Measurements from ENCODE around the gene SYNPR. TPM values are rescaled to one million over a fixed set of nuclear protein-coding genes. Genes with fewer than 3 reads are reported as not detected.

SYNPR gene
- total RNA-seq, 1 donor from 2014 or later = not detected

DNA sequence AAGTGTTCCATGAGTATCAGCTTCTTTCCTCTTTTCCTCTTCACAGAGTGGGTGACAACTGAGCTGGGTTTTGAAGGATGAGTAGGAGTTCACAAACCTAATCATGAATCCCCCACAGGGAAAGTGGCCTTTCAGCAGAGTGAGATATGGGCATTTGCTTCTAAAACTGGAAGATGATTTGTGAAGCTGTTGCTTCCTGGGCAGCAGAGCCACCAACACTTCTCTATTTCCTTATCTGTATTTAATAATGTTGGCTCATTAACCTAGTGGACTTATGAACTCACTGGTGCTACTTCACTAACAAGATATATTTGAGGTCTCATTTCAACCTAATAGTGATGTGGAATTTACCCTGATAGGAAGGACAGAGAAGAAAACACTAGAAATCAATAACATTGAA is 152.8 kb downstream of the SYNPR start:
- no peaks in the 10 kb centered on the region for H3K27me3 ChIP-seq (ENCODE audit: low read depth)
- DNase-seq (no peak), ATAC-seq (no peak)
- H3K4me3 ChIP-seq = no peak overlapping the region
- intact Hi-C loops (cut with DNase I) = no loop called here
- no peaks in the 10 kb centered on the region for H3K4me1 ChIP-seq
- H3K36me3 ChIP-seq = no peaks in the 10 kb centered on the region
- H3K27ac ChIP-seq = no peak overlapping the region
- TF ChIP-seq, protein P1, sequence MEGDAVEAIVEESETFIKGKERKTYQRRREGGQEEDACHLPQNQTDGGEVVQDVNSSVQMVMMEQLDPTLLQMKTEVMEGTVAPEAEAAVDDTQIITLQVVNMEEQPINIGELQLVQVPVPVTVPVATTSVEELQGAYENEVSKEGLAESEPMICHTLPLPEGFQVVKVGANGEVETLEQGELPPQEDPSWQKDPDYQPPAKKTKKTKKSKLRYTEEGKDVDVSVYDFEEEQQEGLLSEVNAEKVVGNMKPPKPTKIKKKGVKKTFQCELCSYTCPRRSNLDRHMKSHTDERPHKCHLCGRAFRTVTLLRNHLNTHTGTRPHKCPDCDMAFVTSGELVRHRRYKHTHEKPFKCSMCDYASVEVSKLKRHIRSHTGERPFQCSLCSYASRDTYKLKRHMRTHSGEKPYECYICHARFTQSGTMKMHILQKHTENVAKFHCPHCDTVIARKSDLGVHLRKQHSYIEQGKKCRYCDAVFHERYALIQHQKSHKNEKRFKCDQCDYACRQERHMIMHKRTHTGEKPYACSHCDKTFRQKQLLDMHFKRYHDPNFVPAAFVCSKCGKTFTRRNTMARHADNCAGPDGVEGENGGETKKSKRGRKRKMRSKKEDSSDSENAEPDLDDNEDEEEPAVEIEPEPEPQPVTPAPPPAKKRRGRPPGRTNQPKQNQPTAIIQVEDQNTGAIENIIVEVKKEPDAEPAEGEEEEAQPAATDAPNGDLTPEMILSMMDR (IDR thresholded peaks at IDR 0.05) = no peak
- no peaks in the 10 kb centered on the region for H3K9me3 ChIP-seq

DNA sequence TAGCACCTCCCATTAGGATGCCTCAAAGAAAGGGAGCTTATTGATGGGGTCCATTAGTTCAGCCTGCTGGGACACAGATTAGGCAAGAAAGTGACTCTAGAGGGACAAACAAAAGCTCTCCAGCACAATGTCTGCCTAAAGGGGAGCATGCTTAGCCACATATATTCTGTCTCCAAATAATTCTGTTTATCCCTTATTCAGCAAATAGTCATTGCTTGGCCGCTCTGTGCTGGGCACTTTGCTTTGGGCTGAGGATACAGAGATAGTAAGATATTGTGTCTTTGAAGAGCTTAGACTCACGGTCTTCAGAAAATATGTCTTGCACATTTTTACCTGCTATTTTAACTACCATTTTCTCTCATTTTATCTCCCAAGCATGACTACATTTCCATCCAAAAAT is 159.8 kb downstream of the SYNPR start:
- H3K27me3 ChIP-seq (ENCODE audit: low read depth) = no peaks in the 10 kb centered on the region
- DNase-seq (no peak), ATAC-seq (no peak)
- no peak overlapping the region for H3K4me3 ChIP-seq
- H3K36me3 ChIP-seq = no peaks in the 10 kb centered on the region
- intact Hi-C loops (cut with DNase I) = no loop called here
- H3K27ac ChIP-seq = no peak overlapping the region
- H3K4me1 ChIP-seq = no peaks in the 10 kb centered on the region
- H3K9me3 ChIP-seq = no peaks in the 10 kb centered on the region
- TF ChIP-seq, protein P1 (IDR thresholded peaks at IDR 0.05) = no peak

DNA sequence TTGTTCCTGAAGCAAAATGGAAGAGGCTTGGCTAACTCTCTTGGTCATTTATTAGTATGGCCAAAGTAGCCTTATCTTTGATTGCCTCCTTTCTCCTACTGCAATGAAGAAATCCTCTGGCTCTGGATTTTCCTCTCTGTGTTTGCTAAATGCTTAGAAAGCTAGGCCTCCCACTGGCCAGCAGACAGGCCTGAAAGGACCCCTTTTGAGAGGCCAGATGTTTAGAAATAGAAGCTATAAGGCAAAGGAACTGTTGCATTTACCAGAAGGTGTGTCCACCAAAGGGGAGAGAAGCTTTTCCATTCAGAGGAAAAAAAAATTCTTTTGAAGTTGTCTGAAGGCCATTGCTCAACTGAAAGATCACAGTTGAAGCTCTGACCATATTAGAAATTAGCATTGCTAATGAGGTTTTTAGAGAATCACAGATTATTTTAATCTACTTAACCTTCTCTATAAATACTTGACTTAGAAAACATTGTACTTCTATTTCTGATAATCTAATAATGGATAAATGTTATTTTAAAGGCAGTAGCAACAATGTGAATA is 160.8 kb downstream of the SYNPR start:
- Histone ChIP-seq H3K9me3 (no peaks in the 10 kb centered on the region), H3K4me1 (no peaks in the 10 kb centered on the region), H3K27me3 (ENCODE audit: low read depth) (no peaks in the 10 kb centered on the region), H3K36me3 (no peaks in the 10 kb centered on the region), H3K4me3 (no peak overlapping the region), H3K27ac (no peak overlapping the region)
- intact Hi-C loops (cut with DNase I) = no loop called here
- ATAC-seq = no peak
- TF ChIP-seq, protein P1 (IDR thresholded peaks at IDR 0.05) = no peak
- DNase-seq = no peak

DNA sequence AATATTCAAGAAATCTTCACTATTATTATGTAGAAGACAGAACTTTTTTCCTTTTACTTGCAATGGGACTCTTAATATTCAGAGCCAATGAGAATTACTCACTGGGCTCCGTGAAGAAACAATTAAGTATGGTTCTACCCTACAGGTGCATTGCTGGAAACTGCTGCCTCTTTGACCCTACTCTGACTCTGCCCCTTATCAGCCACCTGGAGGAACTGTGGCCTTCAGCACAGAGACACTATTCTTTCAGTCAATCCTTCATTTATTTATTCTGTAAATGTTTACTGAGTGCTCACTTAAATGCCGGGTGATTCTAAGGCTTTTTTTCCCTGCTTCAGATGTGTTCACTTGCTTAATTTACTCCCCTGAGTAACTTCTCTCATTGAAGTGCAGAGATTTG is 163.2 kb downstream of the SYNPR start:
- no peak for ATAC-seq
- no peaks in the 10 kb centered on the region for H3K9me3 ChIP-seq
- H3K36me3 ChIP-seq = no peaks in the 10 kb centered on the region
- no peak for DNase-seq
- no peaks in the 10 kb centered on the region for H3K4me1 ChIP-seq
- TF ChIP-seq, protein P1 (IDR thresholded peaks at IDR 0.05) = no peak
- H3K27me3 ChIP-seq (ENCODE audit: low read depth) = no peaks in the 10 kb centered on the region
- no peak overlapping the region for H3K4me3 ChIP-seq
- intact Hi-C loops (cut with DNase I) = no loop called here
- no peak overlapping the region for H3K27ac ChIP-seq

GRCh38 chr3:63442918-63443317 is 164.8 kb downstream of the SYNPR start:
- DNase-seq (no peak), ATAC-seq (no peak)
- TF ChIP-seq, protein P1 (IDR thresholded peaks at IDR 0.05) = no peak
- intact Hi-C loops (cut with DNase I) = no loop called here
- Histone ChIP-seq H3K27me3 (ENCODE audit: low read depth) (no peaks in the 10 kb centered on the region), H3K27ac (no peak overlapping the region), H3K36me3 (no peaks in the 10 kb centered on the region), H3K9me3 (no peaks in the 10 kb centered on the region), H3K4me3 (no peak overlapping the region), H3K4me1 (no peaks in the 10 kb centered on the region)

DNA sequence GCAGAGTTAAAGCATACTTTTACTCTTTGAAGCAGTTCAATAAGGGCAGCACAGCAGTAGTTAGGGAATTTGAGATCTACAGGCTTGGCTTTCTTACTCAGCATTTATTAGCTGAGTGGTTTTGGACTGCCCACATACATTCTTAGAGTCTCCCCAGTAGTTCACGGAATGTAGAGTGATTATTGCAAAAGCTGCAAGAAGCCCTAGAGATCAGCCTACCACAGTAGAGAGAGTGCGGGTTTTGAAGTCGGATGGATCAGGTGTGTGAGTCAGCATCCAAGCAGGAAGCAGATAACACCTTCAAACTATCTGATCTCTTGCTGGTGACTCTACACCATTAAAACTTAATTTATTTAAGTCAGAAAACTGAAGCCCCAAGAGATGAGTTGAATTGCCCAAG is 171.9 kb downstream of the SYNPR start:
- no peak overlapping the region for H3K27ac ChIP-seq
- H3K36me3 ChIP-seq = no peaks in the 10 kb centered on the region
- no peaks in the 10 kb centered on the region for H3K9me3 ChIP-seq
- TF ChIP-seq, protein P1 (IDR thresholded peaks at IDR 0.05) = no peak
- no peaks in the 10 kb centered on the region for H3K4me1 ChIP-seq
- intact Hi-C loops (cut with DNase I) = no loop called here
- peak; percentile 40 to 85 for ATAC-seq
- no peak for DNase-seq
- no peaks in the 10 kb centered on the region for H3K27me3 ChIP-seq (ENCODE audit: low read depth)
- H3K4me3 ChIP-seq = no peak overlapping the region

Data from lower lobe of right lung (tissue), 2 donors.